GM12875 (cell line): ENCODE results near the gene CFTR.

Experiments
- H3K4me3 ChIP-seq: one replicate; pipeline ENCODE4 v1.5.1; 2011; ENCODE audit warnings: low read depth, low read length, control low read depth
- TF ChIP-seq, protein P1 (sequence below): IDR thresholded peaks from 2 replicates; pipeline ENCODE4 v1.5.1; 2011; ENCODE audit warnings: low read depth, mild to moderate bottlenecking, control low read depth, inconsistent platforms, low read length, moderate library complexity, borderline replicate concordance; ENCODE audit not compliant: insufficient read depth

The CFTR gene

GRCh38 chr7:117652943-117653680 lies 173.3 kb downstream of the CFTR start:
- TF ChIP-seq, protein P1, sequence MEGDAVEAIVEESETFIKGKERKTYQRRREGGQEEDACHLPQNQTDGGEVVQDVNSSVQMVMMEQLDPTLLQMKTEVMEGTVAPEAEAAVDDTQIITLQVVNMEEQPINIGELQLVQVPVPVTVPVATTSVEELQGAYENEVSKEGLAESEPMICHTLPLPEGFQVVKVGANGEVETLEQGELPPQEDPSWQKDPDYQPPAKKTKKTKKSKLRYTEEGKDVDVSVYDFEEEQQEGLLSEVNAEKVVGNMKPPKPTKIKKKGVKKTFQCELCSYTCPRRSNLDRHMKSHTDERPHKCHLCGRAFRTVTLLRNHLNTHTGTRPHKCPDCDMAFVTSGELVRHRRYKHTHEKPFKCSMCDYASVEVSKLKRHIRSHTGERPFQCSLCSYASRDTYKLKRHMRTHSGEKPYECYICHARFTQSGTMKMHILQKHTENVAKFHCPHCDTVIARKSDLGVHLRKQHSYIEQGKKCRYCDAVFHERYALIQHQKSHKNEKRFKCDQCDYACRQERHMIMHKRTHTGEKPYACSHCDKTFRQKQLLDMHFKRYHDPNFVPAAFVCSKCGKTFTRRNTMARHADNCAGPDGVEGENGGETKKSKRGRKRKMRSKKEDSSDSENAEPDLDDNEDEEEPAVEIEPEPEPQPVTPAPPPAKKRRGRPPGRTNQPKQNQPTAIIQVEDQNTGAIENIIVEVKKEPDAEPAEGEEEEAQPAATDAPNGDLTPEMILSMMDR: no peak
- no peak overlapping the region for H3K4me3 ChIP-seq

DNA sequence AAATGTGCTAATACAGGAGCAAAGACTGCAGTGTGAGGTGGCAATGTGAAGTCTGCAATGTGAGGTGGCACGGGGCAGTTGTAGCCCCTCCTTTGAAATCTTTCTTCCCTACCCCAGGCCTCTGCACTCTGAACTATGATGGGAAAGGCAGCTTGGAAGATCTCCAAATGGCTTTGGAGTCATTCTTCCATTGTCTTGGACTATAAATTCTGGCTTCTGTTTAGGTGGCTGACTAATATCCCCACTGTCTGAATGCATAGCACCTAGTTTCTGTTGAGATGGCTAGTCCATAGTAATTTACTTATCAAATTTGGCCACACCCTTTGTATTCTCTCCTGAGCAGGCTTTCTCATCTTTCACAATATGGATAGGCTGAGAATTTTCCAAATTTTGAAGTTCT lies 175.0 kb downstream of the CFTR start:
- no peak overlapping the region for H3K4me3 ChIP-seq
- TF ChIP-seq, protein P1: no peak

DNA sequence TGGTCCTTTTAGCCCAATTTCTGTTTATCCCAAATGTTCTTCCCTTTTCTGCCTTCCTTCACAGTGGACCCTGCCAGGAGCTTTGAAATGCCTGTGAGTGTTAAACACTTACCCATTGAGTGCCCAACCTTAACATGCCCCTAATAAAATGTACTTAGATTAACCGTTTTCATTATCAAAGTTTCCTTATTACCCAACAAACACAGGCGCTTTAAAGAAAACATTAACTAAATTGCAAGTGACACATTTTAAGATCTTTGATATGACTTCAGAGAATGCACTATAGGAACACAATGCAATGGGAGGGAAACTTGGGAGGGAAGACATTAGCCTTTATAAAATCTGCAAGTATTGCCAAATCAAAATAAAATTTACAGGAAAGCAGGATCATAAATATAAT lies 177.0 kb downstream of the CFTR start:
- TF ChIP-seq, protein P1: no peak
- H3K4me3 ChIP-seq: no peak overlapping the region

- TF ChIP-seq, protein P1: no peak
These were observed 179.7 kb downstream of the CFTR start for GRCh38 chr7:117659531-117660011.

GRCh38 chr7:117661328-117661727 lies 181.5 kb downstream of the CFTR start:
- no peak overlapping the region for H3K4me3 ChIP-seq
- TF ChIP-seq, protein P1: no peak

More at GRCh38 chr7:117659531-117660011, 179.7 kb downstream of the CFTR start:
- no peak overlapping the region for H3K4me3 ChIP-seq

DNA sequence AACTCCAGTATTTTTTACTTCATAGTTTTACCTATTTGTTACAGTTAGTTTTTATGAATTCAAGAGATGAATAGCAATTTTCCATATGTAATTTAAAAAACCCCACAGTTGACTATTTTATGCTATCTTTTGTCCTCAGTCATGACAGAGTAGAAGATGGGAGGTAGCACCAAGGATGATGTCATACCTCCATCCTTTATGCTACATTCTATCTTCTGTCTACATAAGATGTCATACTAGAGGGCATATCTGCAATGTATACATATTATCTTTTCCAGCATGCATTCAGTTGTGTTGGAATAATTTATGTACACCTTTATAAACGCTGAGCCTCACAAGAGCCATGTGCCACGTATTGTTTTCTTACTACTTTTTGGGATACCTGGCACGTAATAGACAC lies 184.2 kb downstream of the CFTR start:
- H3K4me3 ChIP-seq: no peak overlapping the region
- TF ChIP-seq, protein P1: no peak

- TF ChIP-seq, protein P1: no peak
These were observed 185.5 kb downstream of the CFTR start for GRCh38 chr7:117665368-117665767.

More at GRCh38 chr7:117665368-117665767, 185.5 kb downstream of the CFTR start:
- H3K4me3 ChIP-seq: no peak overlapping the region
